K562 (cell line): ENCODE measurements around the gene KLF13. TPM values are rescaled to one million over a fixed set of nuclear protein-coding genes. Genes with fewer than 3 reads are reported as not detected.

ENCODE experiments used
- ATAC-seq: fragments of 200-7000 bp; cut with Tn5 transposase; 3 replicates; pipeline ENCODE4 v1.9.1; 2020; ENCODE audit warnings: moderate library complexity
- BruUV-seq: library from RNA; stranded (reverse); fragments of 400-500 nt; replicated peaks from 2 replicates; lab custom pipeline; 2021; lab: Mats Ljungman, UMichigan
- CTCF ChIA-PET: fragments of 300-600 bp; formaldehyde crosslinking; extraction: SDS; loops from one replicate; lab custom pipeline; 2021; ENCODE audit warnings: low intra/inter-chr PET ratio; lab: Yijun Ruan, JAX
- POLR2A ChIA-PET: fragments of 300-600, 350-650 bp; sonication (Branson Sonifier 250); formaldehyde crosslinking; extraction: SDS; loops from one replicate; lab custom pipeline; 2021; ENCODE audit warnings: antibody characterized with exemption, inconsistent platforms; lab: Yijun Ruan, JAX
- DNase-seq, 4 experiments: peaks; one replicate each; pipeline versions ENCODE4 v3.0.0 to v3.0.0-alpha.2; 2011 to 2018; ENCODE audit warnings: low spot score in 3 of 4, mixed read lengths in 3 of 4; ENCODE audit errors: extremely low read depth in 1 of 4
- FAIRE-seq: peaks from 2 replicates; lab custom pipeline; 2011; peaks lifted over from hg19 to GRCh38; lab: Jason Lieb, UNC
- H2AFZ ChIP-seq: 2 replicates; pipeline ENCODE4 v1.6.0; 2011; ENCODE audit warnings: low read depth, low read length, control low read depth, inconsistent platforms
- H3K27ac ChIP-seq: fragments of 200-600 bp; 3 replicates; pipeline ENCODE4 v1.8.0; 2011; ENCODE audit warnings: low read depth, mild to moderate bottlenecking, control low read depth, inconsistent platforms, low read length, moderate library complexity, mixed read lengths; ENCODE audit errors: extremely low read depth
- H3K27me3 ChIP-seq, 2 experiments: fragments of 300-600 bp in 1 of 2; 2 replicates in 1 of 2; 3 replicates in 1 of 2; pipeline versions ENCODE4 v1.6.0 to v1.8.0; 2011; ENCODE audit warnings: inconsistent platforms in 2 of 2, low read length in 2 of 2, mild to moderate bottlenecking in 1 of 2, mixed read lengths in 1 of 2, moderate library complexity in 1 of 2; ENCODE audit not compliant: control insufficient read depth in 2 of 2, insufficient read depth in 2 of 2
- H3K36me3 ChIP-seq: fragments of 300-600 bp; 3 replicates; pipeline ENCODE4 v1.8.0; 2011; ENCODE audit warnings: mild to moderate bottlenecking, low read length, inconsistent platforms; ENCODE audit not compliant: control insufficient read depth, insufficient read depth
- H3K4me1 ChIP-seq, 2 experiments: fragments of 200-600 bp in 1 of 2; replicated peaks in 1 of 2; 2 replicates in 1 of 2; 3 replicates in 1 of 2; pipeline versions ENCODE4 v1.5.1 to v1.8.0; 2011; ENCODE audit warnings: inconsistent platforms in 2 of 2, low read length in 2 of 2, mild to moderate bottlenecking in 1 of 2, mixed read lengths in 1 of 2, moderate library complexity in 1 of 2; ENCODE audit not compliant: control insufficient read depth in 2 of 2, insufficient read depth in 2 of 2
- H3K4me2 ChIP-seq: 2 replicates; pipeline ENCODE4 v1.6.1; 2011; ENCODE audit warnings: low read length, control low read depth, inconsistent platforms, mixed read lengths; ENCODE audit not compliant: insufficient read depth
- H3K4me3 ChIP-seq: fragments of 200-600 bp; sonication (generic), shearing (Covaris generic); 2 replicates; pipeline ENCODE4 v1.5.1; 2016; ENCODE audit warnings: control low read depth, inconsistent platforms
- H3K79me2 ChIP-seq: fragments of 200-600 bp; 3 replicates; pipeline ENCODE4 v1.8.0; 2011; ENCODE audit warnings: low read length, inconsistent platforms; ENCODE audit not compliant: control insufficient read depth, insufficient read depth
- H3K9ac ChIP-seq, 2 experiments: 2 replicates each; pipeline versions ENCODE4 v1.6.0 to v1.6.1; 2011; ENCODE audit warnings: low read depth in 2 of 2, low read length in 2 of 2, control low read depth in 1 of 2, inconsistent platforms in 1 of 2, mild to moderate bottlenecking in 1 of 2, mixed read lengths in 1 of 2; ENCODE audit not compliant: insufficient read depth in 1 of 2
- H3K9me1 ChIP-seq: one replicate; pipeline ENCODE4 v1.6.0; 2011; ENCODE audit warnings: inconsistent platforms, mild to moderate bottlenecking, low read length, moderate library complexity; ENCODE audit not compliant: control insufficient read depth, insufficient read depth
- H3K9me3 ChIP-seq: replicated peaks from 2 replicates; pipeline ENCODE4 v1.5.1; 2011; ENCODE audit warnings: low read depth, low read length, inconsistent platforms; ENCODE audit not compliant: control insufficient read depth, insufficient read depth
- H4K20me1 ChIP-seq: replicated peaks from 2 replicates; pipeline ENCODE4 v1.6.1; 2011; ENCODE audit warnings: low read length, inconsistent platforms, mixed read lengths; ENCODE audit not compliant: control insufficient read depth, insufficient read depth
- ARID1B ChIP-seq: fragments of 450-650 bp; IDR thresholded peaks from 2 replicates; pipeline ENCODE4 v1.6.1; 2016; ENCODE audit warnings: antibody characterized with exemption, mild to moderate bottlenecking, inconsistent platforms
- CBX3 ChIP-seq, 2 experiments: IDR thresholded peaks; 1 replicate in 1 of 2; 2 replicates in 1 of 2; pipeline ENCODE4 v1.6.1; 2012; ENCODE audit warnings: inconsistent platforms in 2 of 2, low read length in 2 of 2, borderline replicate concordance in 1 of 2, control low read depth in 1 of 2
- ETV1 ChIP-seq: fragments of 450-650 bp; conservative IDR thresholded peaks from 2 replicates; pipeline ENCODE4 v1.6.1; 2016; ENCODE audit warnings: missing genetic modification characterization, control low read depth, low read depth, missing compliant biosample characterization
- FOSL1 ChIP-seq: fragments of 200-800 bp; sonication (Bioruptor generic); conservative IDR thresholded peaks from 2 replicates; pipeline ENCODE4 v1.6.1; 2016; ENCODE audit warnings: missing genetic modification characterization, missing compliant biosample characterization
- FOXP4 ChIP-seq: sonication (generic); formaldehyde crosslinking; IDR thresholded peaks from 2 replicates; pipeline ENCODE4 v1.8.0; 2022; ENCODE audit warnings: mild to moderate bottlenecking, missing genetic modification reagents, borderline replicate concordance
- HEY1 ChIP-seq: fragments of 250-450 bp; sonication (Bioruptor Pico); IDR thresholded peaks from 2 replicates; pipeline ENCODE4 v1.5.0; 2020; ENCODE audit warnings: mild to moderate bottlenecking, moderate library complexity, borderline replicate concordance
- KHSRP ChIP-seq: fragments of 450-650 bp; IDR thresholded peaks from 2 replicates; pipeline ENCODE4 v1.6.1; 2017
- MTA2 ChIP-seq: fragments of 450-650 bp; IDR thresholded peaks from 2 replicates; pipeline ENCODE4 v1.6.1; 2016; ENCODE audit warnings: low read depth
- MTA3 ChIP-seq: fragments of 450-650 bp; formaldehyde crosslinking; IDR thresholded peaks from 2 replicates; pipeline ENCODE4 v1.6.1; 2017; ENCODE audit warnings: mild to moderate bottlenecking, borderline replicate concordance
- NR3C1 ChIP-seq: sonication (generic); formaldehyde crosslinking; IDR thresholded peaks from 2 replicates; pipeline ENCODE4 v1.8.1; 2022; ENCODE audit warnings: missing genetic modification reagents
- TFAP4 ChIP-seq: sonication (generic); formaldehyde crosslinking; IDR thresholded peaks from 2 replicates; pipeline ENCODE4 v1.8.0; 2022; ENCODE audit warnings: missing genetic modification reagents, mild to moderate bottlenecking, moderate library complexity, borderline replicate concordance
- U2AF1 ChIP-seq: fragments of 200-400 bp; formaldehyde crosslinking; optimal IDR thresholded peaks from 2 replicates; pipeline ENCODE3; 2017; ENCODE audit warnings: mild to moderate bottlenecking, low read depth, low read length, moderate library complexity
- VEZF1 ChIP-seq: fragments of 200-800 bp; sonication (Bioruptor generic); IDR thresholded peaks from 2 replicates; pipeline ENCODE4 v1.6.1; 2017; ENCODE audit warnings: missing genetic modification characterization, missing compliant biosample characterization
- YY1 ChIP-seq, 3 experiments: IDR thresholded peaks; 2 replicates each; pipeline ENCODE4 v1.6.1; 2011; ENCODE audit warnings: low read length in 2 of 3, mild to moderate bottlenecking in 2 of 3, moderate library complexity in 2 of 3, borderline replicate concordance in 1 of 3, control low read depth in 1 of 3, low read depth in 1 of 3; ENCODE audit not compliant: insufficient read depth in 3 of 3, insufficient replicate concordance in 2 of 3, control insufficient read depth in 1 of 3, insufficient read length in 1 of 3; ENCODE audit errors: extremely low read depth in 1 of 3
- ZC3H4 ChIP-seq: sonication (generic); formaldehyde crosslinking; IDR thresholded peaks from 2 replicates; pipeline ENCODE4 v1.9.0; 2021; ENCODE audit warnings: missing genetic modification reagents, borderline replicate concordance
- ZNF124 ChIP-seq: sonication (generic); formaldehyde crosslinking; IDR thresholded peaks from 2 replicates; pipeline ENCODE4 v1.8.1; 2022; ENCODE audit warnings: missing genetic modification reagents
- ZNF133 ChIP-seq: fragments of 250-450 bp; sonication (Bioruptor Pico); IDR thresholded peaks from 2 replicates; pipeline ENCODE4 v1.4.0; 2020; ENCODE audit warnings: mild to moderate bottlenecking
- ZNF140 ChIP-seq: fragments of 250-450 bp; sonication (Bioruptor Pico); IDR thresholded peaks from 2 replicates; pipeline ENCODE4 v1.8.0; 2021; ENCODE audit warnings: moderate library complexity, mild to moderate bottlenecking, inconsistent platforms
- WGBS: fragments of 100-300 bp; shearing (Covaris generic); methylation state at CpG from one replicate; pipeline ENCODE4 v1.1.6; 2016; ENCODE audit warnings: low coverage, mixed read lengths; ENCODE audit not compliant: insufficient coverage; ENCODE audit errors: missing lambda C conversion rate; 5-methylcytosine and 5-hydroxymethylcytosine counted together
- in situ Hi-C: fragments of 300-500 bp; cut with MboI; formaldehyde crosslinking; loops from 4 replicates; pipeline ENCODE4 v1.15.0; 2018; ENCODE audit warnings: inconsistent platforms, mixed read lengths
- intact Hi-C: fragments of 100-400 bp; cut with micrococcal nuclease; formaldehyde crosslinking; loops from 2 replicates; pipeline ENCODE4 v1.14.2; 2022
- polyA plus RNA-seq, 8 experiments: library from polyadenylated mRNA; depleted of rRNA in 4 of 8; stranded (reverse) in 5 of 8; unstranded in 3 of 8; fragments of >200 nt; fragmentation: Nextera tagmentation in 2 of 8; fragmentation: Illumina TruSeq in 1 of 8; extraction: Ambion mirVana in 2 of 8; extraction: Trizol in 1 of 8; gene quantifications; 2 replicates each; pipeline versions ENCODE4 v1.2.1 to v1.2.3, GENCODE V29; 2011 to 2014; ENCODE audit warnings: inconsistent platforms in 1 of 8, missing spikeins in 1 of 8
- total RNA-seq, 7 experiments: library from RNA; depleted of rRNA in 6 of 7; stranded (reverse); fragments of >200 nt in 6 of 7; fragmentation: Illumina TruSeq in 2 of 7; extraction: Trizol in 2 of 7; gene quantifications; 2 replicates each; pipeline versions ENCODE4 v1.2.1 to v1.2.3, GENCODE V29; 2011 to 2021; ENCODE audit warnings: low replicate concordance in 1 of 7

Gene KLF13
- total and polyA plus RNA-seq, 9 of the 15 experiments (the other 6 are each of a cell fraction or from before 2014, with no cell fraction given), result 1.8 to 10.5 (median 4.8) TPM

- Histone ChIP-seq H3K79me2 (no peaks in the 10 kb centered on the region), H3K36me3 (no peaks in the 10 kb centered on the region), H2AFZ (no peak overlapping the region), H3K4me3 (no peak overlapping the region), H3K9me1 (peaks cover 3% of the 10 kb centered on the region), H3K9ac (no peak overlapping the region), H4K20me1 (0 out of 2 replicates have a peak, but pooled peaks cover 7% of the 10 kb centered on the region), H3K4me2 (peak overlapping the region; percentile 62; the same call in 1 of the 2 replicates), H3K27me3 (peaks cover 10 to 24% of the 10 kb centered on the region in 2 experiments; a peak in 4 of 5 replicates), H3K27ac (no peak overlapping the region), H3K4me1 (peaks cover 11 to 37% of the 10 kb centered on the region in 2 experiments; a peak in 4 of 5 replicates), H3K9me3 (no peaks in the 10 kb centered on the region)
- FAIRE-seq (no peak), ATAC-seq (peak; percentile 50), DNase-seq (peak; percentile 40 to 47 (median 42))
- intact Hi-C loops (no loop called here), in situ Hi-C loops (no loop called here)
- BruUV-seq, result no TSS peak
- POLR2A ChIA-PET, result interaction anchor here (0.6 kb wide), 1 partner anchor 34 kb away, joined by 3 read pairs; no protein-coding TSS in a partner anchor
- CTCF ChIA-PET, result no interaction called here
- 9% methylated on average over 11 of the region's 11 CpGs for WGBS
- TF ChIP-seq VEZF1 (CRISPR knock-in tag) (peak; percentile 16; the same call in 1 of the 2 replicates), YY1 (IDR thresholded peaks at IDR 0.05; ENCODE audit: borderline replicate concordance in 1 of 3, control insufficient read depth in 1 of 3, extremely low read depth in 1 of 3, insufficient read depth in 3 of 3, insufficient read length in 1 of 3, insufficient replicate concordance in 2 of 3, low read depth in 1 of 3, low read length in 2 of 3) (no peak), KHSRP (no peak), FOSL1 (tag) (no peak), NR3C1 (CRISPR knock-in tag) (no peak), U2AF1 (no peak), MTA2 (no peak), ZNF133 (CRISPR knock-in tag) (no peak), TFAP4 (CRISPR knock-in tag) (peak; percentile 93), ETV1 (tag) (no peak), ZNF140 (CRISPR knock-in tag) (no peak), MTA3 (no peak), ZC3H4 (no peak), ZNF124 (CRISPR knock-in tag) (no peak), HEY1 (CRISPR knock-in tag) (no peak), CBX3 (IDR thresholded peaks at IDR 0.05; ENCODE audit: borderline replicate concordance in 1 of 2, low read length in 2 of 2) (no peak), FOXP4 (no peak), ARID1B (peak; percentile 60)
Measured at GRCh38 chr15:31298707-31299172, 27.9 kb upstream of the KLF13 start.
